Mucosa of descending colon (tissue), 3 donors: ENCODE measurements around the gene SLC51B. TPM values are rescaled to one million over a fixed set of nuclear protein-coding genes. Genes with fewer than 3 reads are reported as not detected.
A peak's percentile ranks its signal among the peaks of the same experiment; 100 is the strongest.

ENCODE experiments used
- ATAC-seq: fragments of 200-7000 bp; cut with Tn5 transposase; one replicate; pipeline ENCODE4 v1.9.1; 2020; ENCODE audit warnings: mild to moderate bottlenecking, moderate library complexity
- DNase-seq, 3 donors: peaks; one replicate each; pipeline ENCODE4 v3.0.0-alpha.2; 2020
- H3K36me3 ChIP-seq: fragments of 200-600 bp; one replicate; pipeline ENCODE4 v1.8.0; 2021; ENCODE audit warnings: low read depth, mild to moderate bottlenecking
- H3K4me1 ChIP-seq: fragments of 200-600 bp; one replicate; pipeline ENCODE4 v1.8.0; 2021; ENCODE audit warnings: low read depth, mild to moderate bottlenecking
- H3K4me3 ChIP-seq: fragments of 200-600 bp; one replicate; pipeline ENCODE4 v1.8.0; 2021; ENCODE audit warnings: mild to moderate bottlenecking
- H3K9me3 ChIP-seq: fragments of 200-600 bp; one replicate; pipeline ENCODE4 v1.8.0; 2021; ENCODE audit warnings: mild to moderate bottlenecking
- intact Hi-C, 2 donors: fragments of 100-400 bp; cut with DNase I in 1 of 2; cut with micrococcal nuclease in 1 of 2; formaldehyde crosslinking; loops; one replicate each; pipeline versions ENCODE4 v1.11.0 to v1.11.1; 2022; cut with DNase I, micrococcal nuclease
- total RNA-seq, 3 donors: library from RNA; stranded (reverse); fragmentation: NEBNext Ultra II Directional in 2 of 3; extraction: Animal tissue kit (Norgen Biotek cat#: 25700) in 2 of 3; gene quantifications; one replicate each; pipeline versions ENCODE4 v1.2.1 to v1.2.4, GENCODE V29; 2021 to 2023
- TF ChIP-seq, protein P1 (sequence below): fragments of 200-600 bp; IDR thresholded peaks from one replicate; pipeline ENCODE4 v1.8.0; 2022; ENCODE audit warnings: antibody characterized with exemption, mild to moderate bottlenecking
- donor health status: DM: no; HTN: no; CAD: no; lungs with moderate emphysema.
- donor health status: DM: no; HTN: no; CAD: no.
- donor health status: DM: no; HTN: yes; CAD: no.

SLC51B gene
- total RNA-seq, 3 donors from 2014 or later = 70.1 to 157 (median 76.2) TPM

DNA sequence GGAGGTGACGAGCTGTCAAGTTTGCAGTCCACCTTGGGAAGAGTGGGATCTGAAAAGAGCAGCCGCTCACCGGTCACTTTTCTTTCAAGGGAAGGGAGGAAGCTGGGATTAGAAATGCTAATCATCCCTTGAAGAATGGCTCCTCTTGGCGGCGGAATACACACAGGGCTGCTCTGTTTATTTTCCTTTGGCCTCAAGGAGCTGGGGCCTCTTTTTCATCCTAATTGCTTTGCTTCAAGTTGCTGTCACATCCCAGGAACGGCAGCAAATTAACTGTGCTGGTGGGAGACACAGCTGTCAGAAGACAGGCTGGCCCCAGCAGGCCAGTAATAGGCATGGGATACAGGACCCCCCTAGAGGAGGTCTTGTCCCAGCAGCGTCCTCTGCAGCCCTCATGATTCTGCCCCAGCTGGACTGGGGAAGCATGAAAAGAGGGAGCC lies 38.1 kb downstream of the SLC51B start:
- Histone ChIP-seq H3K36me3 (no peaks in the 10 kb centered on the region), H3K9me3 (no peaks in the 10 kb centered on the region), H3K4me3 (no peak overlapping the region), H3K4me1 (peaks cover 24% of the 10 kb centered on the region)
- ATAC-seq (no peak), DNase-seq (no peak)
- intact Hi-C loops = loop anchor here in 1 of 2 donors (10.0 kb wide), 1 partner anchor 48 kb away; no protein-coding TSS in a partner anchor
- TF ChIP-seq, protein P1, sequence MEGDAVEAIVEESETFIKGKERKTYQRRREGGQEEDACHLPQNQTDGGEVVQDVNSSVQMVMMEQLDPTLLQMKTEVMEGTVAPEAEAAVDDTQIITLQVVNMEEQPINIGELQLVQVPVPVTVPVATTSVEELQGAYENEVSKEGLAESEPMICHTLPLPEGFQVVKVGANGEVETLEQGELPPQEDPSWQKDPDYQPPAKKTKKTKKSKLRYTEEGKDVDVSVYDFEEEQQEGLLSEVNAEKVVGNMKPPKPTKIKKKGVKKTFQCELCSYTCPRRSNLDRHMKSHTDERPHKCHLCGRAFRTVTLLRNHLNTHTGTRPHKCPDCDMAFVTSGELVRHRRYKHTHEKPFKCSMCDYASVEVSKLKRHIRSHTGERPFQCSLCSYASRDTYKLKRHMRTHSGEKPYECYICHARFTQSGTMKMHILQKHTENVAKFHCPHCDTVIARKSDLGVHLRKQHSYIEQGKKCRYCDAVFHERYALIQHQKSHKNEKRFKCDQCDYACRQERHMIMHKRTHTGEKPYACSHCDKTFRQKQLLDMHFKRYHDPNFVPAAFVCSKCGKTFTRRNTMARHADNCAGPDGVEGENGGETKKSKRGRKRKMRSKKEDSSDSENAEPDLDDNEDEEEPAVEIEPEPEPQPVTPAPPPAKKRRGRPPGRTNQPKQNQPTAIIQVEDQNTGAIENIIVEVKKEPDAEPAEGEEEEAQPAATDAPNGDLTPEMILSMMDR = no peak

DNA sequence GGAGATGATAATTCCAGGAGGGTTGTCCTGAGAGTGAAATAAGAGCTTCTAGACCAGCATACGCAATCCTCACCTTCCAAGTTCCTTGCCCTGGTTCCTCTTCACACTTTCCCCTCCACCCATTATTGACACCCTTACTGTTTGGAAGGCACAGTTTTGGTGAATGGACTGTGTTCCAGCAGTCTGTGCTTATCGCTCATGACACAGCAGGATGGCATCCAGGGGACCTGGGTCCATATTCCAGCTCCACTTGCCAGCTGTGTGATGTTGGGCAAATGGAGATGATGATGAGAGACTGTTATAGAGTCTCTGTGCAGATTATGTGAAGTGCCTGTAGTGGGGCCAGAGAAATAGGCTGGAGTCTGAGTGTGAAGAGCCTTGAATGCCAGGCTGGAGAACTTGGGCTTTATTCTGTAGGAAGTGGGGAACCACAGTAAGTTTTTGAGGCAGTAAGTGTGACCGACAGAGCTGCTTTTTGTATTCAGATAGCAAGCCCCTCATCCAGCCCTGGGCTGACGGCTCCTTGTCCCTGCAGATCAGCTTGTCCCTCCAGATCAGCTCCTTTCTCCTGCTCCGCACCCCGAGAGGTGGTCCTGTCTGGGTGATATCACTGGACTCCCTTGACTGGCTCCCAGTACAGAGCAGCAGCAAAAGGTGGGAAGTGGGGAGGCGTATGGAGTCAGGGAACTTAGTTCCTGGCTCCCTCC lies 39.5 kb downstream of the SLC51B start:
- no peaks in the 10 kb centered on the region for H3K36me3 ChIP-seq
- H3K9me3 ChIP-seq = no peaks in the 10 kb centered on the region
- ATAC-seq (no peak), DNase-seq (no peak)
- H3K4me1 ChIP-seq = peaks cover 35% of the 10 kb centered on the region
- intact Hi-C loops = loop anchor here in 1 of 2 donors (10.0 kb wide), 1 partner anchor 50 kb away; no protein-coding TSS in a partner anchor
- TF ChIP-seq, protein P1 = no peak
- H3K4me3 ChIP-seq = no peak overlapping the region

DNA sequence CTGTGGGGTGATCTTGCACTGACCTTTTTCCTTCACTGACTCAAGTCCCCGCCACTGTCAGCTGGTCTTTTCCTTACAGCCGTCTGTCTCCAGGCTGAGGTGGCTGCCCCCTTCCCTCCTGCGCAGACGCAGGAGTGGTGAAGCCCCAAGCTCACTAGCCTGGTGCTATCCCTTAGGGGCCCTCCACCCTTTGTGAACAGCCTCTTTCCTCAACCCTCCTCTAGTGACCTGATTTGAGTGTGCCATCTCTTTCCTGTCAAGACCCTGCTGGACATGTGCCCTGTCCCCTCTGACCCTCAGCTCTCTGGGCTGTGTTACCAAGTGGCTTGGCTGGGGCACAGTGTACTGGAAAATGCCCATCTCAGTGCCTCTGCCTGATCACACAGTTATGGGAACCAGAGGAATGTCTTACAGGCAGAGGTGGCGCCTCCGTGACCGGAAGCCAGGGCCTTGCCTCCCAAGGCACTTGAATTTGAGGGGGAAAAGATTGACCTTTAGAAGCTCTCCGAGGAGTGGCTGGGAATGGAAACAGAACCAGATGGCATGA lies 40.1 kb downstream of the SLC51B start:
- no peak overlapping the region for H3K4me3 ChIP-seq
- TF ChIP-seq, protein P1 = no peak
- intact Hi-C loops = loop anchor here in 1 of 2 donors (10.0 kb wide), 1 partner anchor 50 kb away; no protein-coding TSS in a partner anchor
- DNase-seq (no peak), ATAC-seq (no peak)
- no peaks in the 10 kb centered on the region for H3K36me3 ChIP-seq
- peaks cover 35% of the 10 kb centered on the region for H3K4me1 ChIP-seq
- no peaks in the 10 kb centered on the region for H3K9me3 ChIP-seq

DNA sequence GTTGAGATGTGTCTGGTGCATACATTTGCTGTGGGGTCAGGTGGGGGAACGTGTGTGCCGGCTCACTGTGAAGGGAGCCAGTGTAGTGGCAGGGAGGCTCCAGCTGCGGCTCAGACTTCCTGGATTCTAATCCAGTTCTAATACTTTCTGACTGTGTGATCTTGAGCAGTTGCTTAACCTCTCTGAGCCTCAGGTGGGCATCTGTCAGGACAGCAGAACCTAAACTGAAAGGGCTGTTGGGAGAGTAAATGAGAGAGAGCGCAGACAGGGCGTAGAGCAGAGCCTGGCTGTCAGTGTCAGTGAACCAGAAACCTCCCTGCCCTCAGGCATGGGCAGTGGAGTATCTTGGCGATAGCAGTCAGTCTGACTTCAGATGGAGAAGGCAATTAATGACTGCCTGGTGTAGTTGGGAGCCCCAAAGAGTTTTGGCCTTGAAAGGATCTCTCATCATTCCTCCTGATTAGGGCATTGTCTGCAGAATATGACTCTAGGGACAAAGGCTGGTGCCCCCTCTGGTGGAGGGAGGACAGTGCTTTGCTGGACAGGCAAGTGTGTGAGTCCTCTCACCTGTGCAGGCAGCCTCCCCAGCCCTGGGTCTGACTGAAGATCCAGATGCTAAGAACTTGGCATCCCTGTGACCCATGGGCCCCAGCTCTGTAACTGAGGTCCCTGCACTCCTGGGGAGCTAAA lies 40.9 kb downstream of the SLC51B start:
- peak in 2 of 3 donors; percentile 62 to 71 for DNase-seq
- Histone ChIP-seq H3K4me3 (no peak overlapping the region), H3K4me1 (peaks cover 35% of the 10 kb centered on the region), H3K9me3 (no peaks in the 10 kb centered on the region), H3K36me3 (no peaks in the 10 kb centered on the region)
- intact Hi-C loops = loop anchor here in 1 of 2 donors (10.0 kb wide), 1 partner anchor 51 kb away; no protein-coding TSS in a partner anchor
- ATAC-seq = peak; percentile 21
- TF ChIP-seq, protein P1 = peak; percentile 20

DNA sequence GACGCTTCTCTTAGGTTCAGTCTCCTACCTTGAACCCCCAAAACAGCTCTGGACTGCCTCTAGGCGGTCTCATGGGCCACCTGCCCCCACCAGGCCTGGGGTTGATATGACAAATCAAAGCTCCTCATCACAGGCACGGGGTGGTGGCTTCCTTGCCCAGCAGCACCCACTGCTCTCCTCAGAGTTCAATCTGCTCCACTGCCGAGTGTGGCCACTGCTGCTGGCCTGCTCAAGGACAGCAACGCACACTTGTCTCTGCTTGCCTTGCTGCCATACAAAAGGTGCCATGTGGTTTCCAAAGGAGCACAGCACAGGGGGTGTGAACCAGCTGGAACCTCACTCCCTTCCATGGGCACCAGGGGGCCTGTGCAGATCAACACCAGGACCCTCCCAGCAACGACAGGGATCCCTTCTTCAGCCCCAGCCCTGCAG lies 41.5 kb downstream of the SLC51B start:
- Histone ChIP-seq H3K36me3 (no peaks in the 10 kb centered on the region), H3K4me1 (peaks cover 34% of the 10 kb centered on the region), H3K4me3 (no peak overlapping the region), H3K9me3 (no peaks in the 10 kb centered on the region)
- TF ChIP-seq, protein P1 = no peak
- DNase-seq (no peak), ATAC-seq (no peak)
- intact Hi-C loops = loop anchor here in 1 of 2 donors (10.0 kb wide), 1 partner anchor 52 kb away; no protein-coding TSS in a partner anchor
